CD14-positive monocyte (primary cell): ENCODE data around the gene ZDHHC15. TPM values are rescaled to one million over a fixed set of nuclear protein-coding genes. Genes with fewer than 3 reads are reported as not detected.

Experiments
- DNase-seq, 3 donors: peaks; one replicate each; pipeline ENCODE4 v3.0.0-alpha.2; 2011 to 2022
- H2AFZ ChIP-seq: 2 replicates; pipeline ENCODE4 v1.6.0; 2012; ENCODE audit warnings: mild to moderate bottlenecking, low read depth, low read length, inconsistent platforms; ENCODE audit not compliant: insufficient read depth, poor library complexity, severe bottlenecking
- H3K27ac ChIP-seq, 2 donors: 1 replicate in 1 of 2; 2 replicates in 1 of 2; pipeline ENCODE4 v1.5.1; 2012 to 2013; ENCODE audit warnings: low read length in 2 of 2, control low read depth in 1 of 2, inconsistent platforms in 1 of 2, low read depth in 1 of 2, mild to moderate bottlenecking in 1 of 2
- H3K27me3 ChIP-seq, 2 donors: one replicate each; pipeline versions ENCODE4 v1.6.0 to v1.6.1; 2011 to 2013; ENCODE audit warnings: low read length in 2 of 2; ENCODE audit not compliant: control insufficient read depth in 2 of 2, insufficient read depth in 2 of 2
- H3K36me3 ChIP-seq, 2 donors: replicated peaks in 1 of 2; 1 replicate in 1 of 2; 2 replicates in 1 of 2; pipeline versions ENCODE4 v1.5.1 to v1.6.1; 2012 to 2013; ENCODE audit warnings: low read length in 2 of 2, control low read depth in 1 of 2, inconsistent platforms in 1 of 2, mild to moderate bottlenecking in 1 of 2; ENCODE audit not compliant: insufficient read depth in 2 of 2, control insufficient read depth in 1 of 2
- H3K4me1 ChIP-seq, 2 donors: 1 replicate in 1 of 2; 2 replicates in 1 of 2; pipeline versions ENCODE4 v1.5.1 to v1.6.1; 2012 to 2013; ENCODE audit warnings: low read length in 2 of 2, control low read depth in 1 of 2, inconsistent platforms in 1 of 2, mild to moderate bottlenecking in 1 of 2, moderate library complexity in 1 of 2; ENCODE audit not compliant: insufficient read depth in 2 of 2, control insufficient read depth in 1 of 2
- H3K4me2 ChIP-seq: replicated peaks from 2 replicates; pipeline ENCODE3; 2012; ENCODE audit warnings: low read length, moderate library complexity, mild to moderate bottlenecking; ENCODE audit not compliant: poor library complexity, severe bottlenecking; ENCODE audit errors: extremely low read depth
- H3K4me3 ChIP-seq, 3 experiments: fragments of 200-600 bp in 1 of 3; sonication (generic) in 1 of 3; replicated peaks in 1 of 3; 1 replicate in 2 of 3; 2 replicates in 1 of 3; pipeline ENCODE4 v1.5.1; 2011 to 2013; ENCODE audit warnings: low read length in 3 of 3, mild to moderate bottlenecking in 3 of 3, control low read depth in 2 of 3, low read depth in 2 of 3, inconsistent platforms in 1 of 3, moderate library complexity in 1 of 3
- H3K79me2 ChIP-seq: 2 replicates; pipeline ENCODE4 v1.6.0; 2012; ENCODE audit warnings: mild to moderate bottlenecking, control low read depth, inconsistent platforms, low read length, moderate library complexity; ENCODE audit not compliant: insufficient read depth
- H3K9ac ChIP-seq: 2 replicates; pipeline ENCODE4 v1.6.0; 2017; ENCODE audit warnings: low read length, mild to moderate bottlenecking; ENCODE audit not compliant: insufficient read depth, poor library complexity, severe bottlenecking
- H3K9me3 ChIP-seq, 2 donors: replicated peaks in 1 of 2; 1 replicate in 1 of 2; 2 replicates in 1 of 2; pipeline versions ENCODE4 v1.5.1 to v1.6.1; 2012 to 2013; ENCODE audit warnings: low read length in 2 of 2, control low read depth in 1 of 2; ENCODE audit not compliant: control insufficient read depth in 1 of 2, insufficient read depth in 1 of 2
- H4K20me1 ChIP-seq: 2 replicates; pipeline ENCODE4 v1.6.0; 2012; ENCODE audit warnings: mild to moderate bottlenecking, low read length, control low read depth, moderate library complexity; ENCODE audit not compliant: insufficient read depth
- H3K27ac Mint-ChIP-seq, 7 donors: one replicate each; pipeline ENCODE4 v1.8.0; 2020; ENCODE audit warnings: mild to moderate bottlenecking in 7 of 7, mixed read lengths in 7 of 7, moderate library complexity in 6 of 7, inconsistent platforms in 2 of 7
- H3K27me3 Mint-ChIP-seq, 3 donors: one replicate each; pipeline ENCODE4 v1.8.0; 2021 to 2022; ENCODE audit warnings: low read depth in 3 of 3, mild to moderate bottlenecking in 3 of 3, mixed read lengths in 3 of 3, moderate library complexity in 3 of 3, inconsistent platforms in 1 of 3
- H3K36me3 Mint-ChIP-seq, 2 donors: one replicate each; pipeline ENCODE4 v1.8.0; 2020; ENCODE audit warnings: mixed read lengths in 2 of 2, inconsistent platforms in 1 of 2, mild to moderate bottlenecking in 1 of 2
- H3K4me1 Mint-ChIP-seq: one replicate; pipeline ENCODE4 v1.8.0; 2020; ENCODE audit warnings: mild to moderate bottlenecking, mixed read lengths
- H3K4me3 Mint-ChIP-seq, 2 donors: one replicate each; pipeline ENCODE4 v1.8.0; 2020; ENCODE audit warnings: mild to moderate bottlenecking in 2 of 2, mixed read lengths in 2 of 2, moderate library complexity in 1 of 2
- H3K9me3 Mint-ChIP-seq, 7 donors: one replicate each; pipeline ENCODE4 v1.8.0; 2020 to 2022; ENCODE audit warnings: mixed read lengths in 7 of 7, mild to moderate bottlenecking in 6 of 7, moderate library complexity in 6 of 7, inconsistent platforms in 2 of 7
- WGBS: methylation state at CpG from one replicate; pipeline ENCODE4 v1.1.5; 2013; ENCODE audit warnings: missing lambda C conversion rate; ENCODE audit not compliant: insufficient coverage; 5-methylcytosine and 5-hydroxymethylcytosine counted together
- intact Hi-C, 2 donors: fragments of 100-400 bp; cut with micrococcal nuclease; formaldehyde crosslinking; loops; one replicate each; pipeline versions ENCODE4 v1.15.0 to v1.15.1; 2023
- polyA plus RNA-seq, 3 donors: library from polyadenylated mRNA; depleted of rRNA in 1 of 3; unstranded in 2 of 3; stranded (reverse) in 1 of 3; fragments of 300-500 nt in 2 of 3; fragments of >200 nt in 1 of 3; fragmentation: Illumina TruSeq in 2 of 3; gene quantifications; 1 replicate in 2 of 3; 2 replicates in 1 of 3; pipeline ENCODE4 v1.2.3, GENCODE V29; 2012 to 2021
- TF ChIP-seq, protein P1 (sequence below): fragments of 200-600 bp; IDR thresholded peaks from one replicate; pipeline ENCODE4 v1.8.0; 2022; ENCODE audit warnings: antibody characterized with exemption, mild to moderate bottlenecking

The ZDHHC15 gene
- polyA plus RNA-seq, 3 donors = not detected

DNA sequence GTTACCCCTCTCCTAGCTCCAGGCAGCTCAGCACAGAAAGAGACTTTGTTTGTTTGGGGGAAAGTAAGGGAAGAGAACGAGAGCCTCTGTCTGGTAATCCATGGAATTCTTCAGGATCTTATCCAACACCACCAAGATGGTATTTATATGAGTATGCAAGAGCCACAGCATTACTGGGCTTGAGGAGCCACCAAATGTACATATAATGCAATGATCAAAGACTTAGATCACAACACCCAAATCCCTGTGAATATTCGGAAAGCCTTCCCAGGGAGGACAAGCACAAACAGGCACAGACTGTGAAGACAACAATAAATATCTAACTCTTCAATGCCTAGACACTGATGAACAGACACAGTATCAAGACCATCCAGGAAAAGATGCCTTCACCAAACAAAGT, 132.4 kb downstream of the ZDHHC15 start:
- Histone ChIP-seq H3K4me2 (no peak overlapping the region), H3K27ac (no peak overlapping the region), H3K9me3 (peaks cover 12 to 13% of the 10 kb centered on the region in 2 donors), H3K36me3 (no peaks in the 10 kb centered on the region), H3K79me2 (no peaks in the 10 kb centered on the region), H4K20me1 (no peaks in the 10 kb centered on the region), H2AFZ (no peak overlapping the region), H3K4me3 (no peak overlapping the region), H3K4me1 (no peaks in the 10 kb centered on the region), H3K9ac (no peak overlapping the region), H3K27me3 (no peaks in the 10 kb centered on the region)
- H3K9me3 Mint-ChIP-seq = peaks cover 7 to 23% (median 16%) of the 10 kb centered on the region in 7 donors
- H3K36me3 Mint-ChIP-seq = no peaks in the 10 kb centered on the region
- intact Hi-C loops = no loop called here
- no CpG with 5 or more reads among the region's 2 CpGs for WGBS
- no peak overlapping the region for H3K27ac Mint-ChIP-seq
- TF ChIP-seq, protein P1, sequence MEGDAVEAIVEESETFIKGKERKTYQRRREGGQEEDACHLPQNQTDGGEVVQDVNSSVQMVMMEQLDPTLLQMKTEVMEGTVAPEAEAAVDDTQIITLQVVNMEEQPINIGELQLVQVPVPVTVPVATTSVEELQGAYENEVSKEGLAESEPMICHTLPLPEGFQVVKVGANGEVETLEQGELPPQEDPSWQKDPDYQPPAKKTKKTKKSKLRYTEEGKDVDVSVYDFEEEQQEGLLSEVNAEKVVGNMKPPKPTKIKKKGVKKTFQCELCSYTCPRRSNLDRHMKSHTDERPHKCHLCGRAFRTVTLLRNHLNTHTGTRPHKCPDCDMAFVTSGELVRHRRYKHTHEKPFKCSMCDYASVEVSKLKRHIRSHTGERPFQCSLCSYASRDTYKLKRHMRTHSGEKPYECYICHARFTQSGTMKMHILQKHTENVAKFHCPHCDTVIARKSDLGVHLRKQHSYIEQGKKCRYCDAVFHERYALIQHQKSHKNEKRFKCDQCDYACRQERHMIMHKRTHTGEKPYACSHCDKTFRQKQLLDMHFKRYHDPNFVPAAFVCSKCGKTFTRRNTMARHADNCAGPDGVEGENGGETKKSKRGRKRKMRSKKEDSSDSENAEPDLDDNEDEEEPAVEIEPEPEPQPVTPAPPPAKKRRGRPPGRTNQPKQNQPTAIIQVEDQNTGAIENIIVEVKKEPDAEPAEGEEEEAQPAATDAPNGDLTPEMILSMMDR = no peak
- peaks cover 0 to 1% (median 1%) of the 10 kb centered on the region in 3 donors for H3K27me3 Mint-ChIP-seq
- DNase-seq = no peak
- no peak overlapping the region for H3K4me3 Mint-ChIP-seq
- no peaks in the 10 kb centered on the region for H3K4me1 Mint-ChIP-seq

DNA sequence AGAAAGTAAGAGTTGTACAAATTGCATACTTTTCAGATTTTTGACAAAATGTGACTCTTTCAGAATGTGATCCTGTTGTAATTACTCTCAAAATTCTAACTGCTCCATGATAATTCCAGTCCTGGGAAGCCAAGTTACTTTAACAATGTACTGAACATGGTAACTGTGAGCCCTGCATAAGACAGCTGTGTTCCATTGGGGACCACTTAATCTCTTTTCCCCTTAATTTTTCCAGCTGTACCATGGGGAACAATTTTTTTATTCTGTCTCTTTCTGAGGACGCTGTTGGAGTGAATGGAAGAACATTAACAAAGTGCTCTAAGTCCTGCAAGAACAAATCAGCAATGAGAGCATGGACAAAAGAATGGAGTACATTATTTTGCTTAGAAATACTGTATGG, 153.1 kb downstream of the ZDHHC15 start:
- H3K4me1 Mint-ChIP-seq = no peaks in the 10 kb centered on the region
- H3K36me3 Mint-ChIP-seq = no peaks in the 10 kb centered on the region
- TF ChIP-seq, protein P1 = no peak

More for the DNA sequence above, 153.1 kb downstream of the ZDHHC15 start:
- intact Hi-C loops = no loop called here
- peaks cover 0 to 4% of the 10 kb centered on the region in 2 donors for H3K9me3 ChIP-seq
- no peaks in the 10 kb centered on the region for H3K4me1 ChIP-seq
- H3K9ac ChIP-seq = no peak overlapping the region
- no peak overlapping the region for H3K27ac Mint-ChIP-seq
- no CpG with 5 or more reads among the region's 1 CpG for WGBS
- no peak overlapping the region for H2AFZ ChIP-seq
- no peak for DNase-seq
- H3K4me2 ChIP-seq = no peak overlapping the region
- H3K27ac ChIP-seq = no peak overlapping the region
- H3K4me3 Mint-ChIP-seq = no peak overlapping the region
- no peak overlapping the region for H3K4me3 ChIP-seq
- H3K79me2 ChIP-seq = no peaks in the 10 kb centered on the region
- no peaks in the 10 kb centered on the region for H3K27me3 Mint-ChIP-seq
- H3K27me3 ChIP-seq = no peaks in the 10 kb centered on the region
- H4K20me1 ChIP-seq = no peaks in the 10 kb centered on the region
- no peaks in the 10 kb centered on the region for H3K36me3 ChIP-seq
- peaks cover 0 to 2% (median 0%) of the 10 kb centered on the region in 7 donors for H3K9me3 Mint-ChIP-seq
